HepG2 (cell line): ENCODE data around the gene TLNRD1. TPM values are rescaled to one million over a fixed set of nuclear protein-coding genes. Genes with fewer than 3 reads are reported as not detected.

Source experiments
- ATAC-seq: fragments of 200-7000 bp; cut with Tn5 transposase; 3 replicates; pipeline ENCODE4 v1.9.1; 2020; ENCODE audit warnings: mild to moderate bottlenecking, moderate library complexity
- BruUV-seq: library from RNA; stranded (reverse); fragments of 400-500 nt; replicated peaks from 2 replicates; lab custom pipeline; 2021; lab: Mats Ljungman, UMichigan
- CTCF ChIA-PET: fragments of 300-600 bp; formaldehyde crosslinking; extraction: SDS; loops from one replicate; lab custom pipeline; 2021; ENCODE audit warnings: low total read pairs, inconsistent platforms, low intra/inter-chr PET ratio; lab: Yijun Ruan, JAX
- POLR2A ChIA-PET: fragments of 350-600 bp; sonication (Branson Sonifier 250); formaldehyde crosslinking; loops from one replicate; lab custom pipeline; 2020; ENCODE audit warnings: antibody characterized with exemption, inconsistent platforms; lab: Yijun Ruan, JAX
- DNase-seq: peaks from one replicate; pipeline ENCODE4 v3.0.0-alpha.2; 2015; ENCODE audit warnings: low spot score
- FAIRE-seq: peaks from 3 replicates; lab custom pipeline; 2011; peaks lifted over from hg19 to GRCh38; lab: Jason Lieb, UNC
- H2AFZ ChIP-seq: one replicate; pipeline ENCODE4 v1.6.1; 2011; ENCODE audit warnings: low read length, inconsistent platforms
- H3K27ac ChIP-seq: fragments of 300-600 bp; 3 replicates; pipeline ENCODE4 v1.8.0; 2011; ENCODE audit warnings: mixed run types, mild to moderate bottlenecking, mixed read lengths, low read length, inconsistent platforms; ENCODE audit not compliant: insufficient read depth; ENCODE audit errors: extremely low read length
- H3K27me3 ChIP-seq, 2 experiments: fragments of 200-600 bp in 1 of 2; 2 replicates in 1 of 2; 3 replicates in 1 of 2; pipeline versions ENCODE4 v1.6.0 to v1.8.0; 2011; ENCODE audit warnings: low read length in 2 of 2, mild to moderate bottlenecking in 2 of 2, moderate library complexity in 2 of 2, inconsistent platforms in 1 of 2; ENCODE audit not compliant: insufficient read depth in 2 of 2, control insufficient read depth in 1 of 2
- H3K36me3 ChIP-seq, 2 experiments: fragments of 200-600 bp in 1 of 2; replicated peaks in 1 of 2; 2 replicates in 1 of 2; 3 replicates in 1 of 2; pipeline versions ENCODE4 v1.5.1 to v1.8.0; 2011; ENCODE audit warnings: low read length in 2 of 2, inconsistent platforms in 1 of 2; ENCODE audit not compliant: insufficient read depth in 2 of 2, control insufficient read depth in 1 of 2
- H3K4me1 ChIP-seq: 2 replicates; pipeline ENCODE4 v1.5.1; 2012; ENCODE audit warnings: low read length, inconsistent platforms; ENCODE audit not compliant: insufficient read depth
- H3K4me2 ChIP-seq: 2 replicates; pipeline ENCODE4 v1.6.0; 2011; ENCODE audit warnings: low read depth, low read length, inconsistent platforms
- H3K4me3 ChIP-seq, 3 experiments: fragments of 200-600 bp in 1 of 3; sonication (generic), shearing (Covaris generic) in 1 of 3; replicated peaks in 1 of 3; 2 replicates each; pipeline ENCODE4 v1.5.1; 2011 to 2016; ENCODE audit warnings: low read length in 3 of 3, inconsistent platforms in 2 of 3, low read depth in 2 of 3, mild to moderate bottlenecking in 2 of 3, control low read depth in 1 of 3, mixed read lengths in 1 of 3; ENCODE audit not compliant: insufficient read depth in 1 of 3
- H3K79me2 ChIP-seq: one replicate; pipeline ENCODE4 v1.6.1; 2011; ENCODE audit warnings: low read length, inconsistent platforms; ENCODE audit not compliant: insufficient read depth
- H3K9ac ChIP-seq: 2 replicates; pipeline ENCODE4 v1.6.0; 2011; ENCODE audit warnings: mild to moderate bottlenecking, low read depth, low read length, inconsistent platforms; ENCODE audit not compliant: insufficient read depth
- H3K9me3 ChIP-seq: 2 replicates; pipeline ENCODE4 v1.5.1; 2012; ENCODE audit warnings: mild to moderate bottlenecking, low read length
- H4K20me1 ChIP-seq: 2 replicates; pipeline ENCODE4 v1.6.0; 2011; ENCODE audit warnings: inconsistent platforms, mild to moderate bottlenecking, low read length, moderate library complexity; ENCODE audit not compliant: insufficient read depth
- ARID4A ChIP-seq: sonication (generic); formaldehyde crosslinking; IDR thresholded peaks from 2 replicates; pipeline ENCODE4 v1.5.0; 2020; ENCODE audit warnings: mild to moderate bottlenecking, missing genetic modification reagents, borderline replicate concordance
- CENPT ChIP-seq: sonication (generic); formaldehyde crosslinking; IDR thresholded peaks from 2 replicates; pipeline ENCODE4 v1.8.0; 2022; ENCODE audit warnings: low read depth, mild to moderate bottlenecking, moderate library complexity, missing genetic modification reagents
- HDAC2 ChIP-seq: sonication (generic); formaldehyde crosslinking; IDR thresholded peaks from 2 replicates; pipeline ENCODE4 v1.4.0; 2020; ENCODE audit warnings: missing genetic modification reagents
- IRF9 ChIP-seq: sonication (generic); formaldehyde crosslinking; IDR thresholded peaks from 2 replicates; pipeline ENCODE4 v1.8.0; 2022; ENCODE audit warnings: missing genetic modification reagents, mild to moderate bottlenecking, borderline replicate concordance
- PLRG1 ChIP-seq: fragments of 450-650 bp; conservative IDR thresholded peaks from 2 replicates; pipeline ENCODE4 v1.6.1; 2016
- SRY ChIP-seq: sonication (generic); formaldehyde crosslinking; IDR thresholded peaks from 2 replicates; pipeline ENCODE4 v1.8.0; 2022; ENCODE audit warnings: mild to moderate bottlenecking, missing genetic modification reagents
- ZNF646 ChIP-seq: sonication (generic); formaldehyde crosslinking; IDR thresholded peaks from 2 replicates; pipeline ENCODE4 v1.9.0; 2021; ENCODE audit warnings: mild to moderate bottlenecking, missing genetic modification reagents
- ZNF784 ChIP-seq: sonication (generic); formaldehyde crosslinking; IDR thresholded peaks from 2 replicates; pipeline ENCODE4 v1.5.1; 2020; ENCODE audit warnings: missing genetic modification reagents, mild to moderate bottlenecking, borderline replicate concordance
- WGBS: methylation state at CpG from one replicate; pipeline ENCODE4 v1.1.6; 2017; ENCODE audit warnings: low lambda C conversion rate; 5-methylcytosine and 5-hydroxymethylcytosine counted together
- in situ Hi-C: cut with HindIII; loops from 2 replicates; pipeline ENCODE4 v1.10.0; 2017; ENCODE audit warnings: low pct_unique_long_range_greater_than_20kb; ENCODE audit not compliant: extremely low pct_ligation_motif_present
- intact Hi-C: fragments of 100-400 bp; cut with micrococcal nuclease; formaldehyde crosslinking; loops from one replicate; pipeline ENCODE4 v1.10.0; 2022; ENCODE audit not compliant: unreplicated experiment
- polyA plus RNA-seq, 8 experiments: library from polyadenylated mRNA; depleted of rRNA in 3 of 8; stranded (reverse) in 7 of 8; unstranded in 1 of 8; fragments of >200 nt; fragmentation: Illumina TruSeq in 4 of 8; extraction: Trizol in 4 of 8; gene quantifications; 2 replicates each; pipeline versions ENCODE4 v1.2.1 to v1.2.3, GENCODE V29; 2011 to 2016; ENCODE audit warnings: low read depth in 4 of 8, missing spikeins in 1 of 8, mixed read lengths in 1 of 8; ENCODE audit not compliant: insufficient read depth in 1 of 8
- total RNA-seq, 5 experiments: library from RNA; depleted of rRNA; stranded (reverse); fragments of >200 nt; fragmentation: Illumina TruSeq; extraction: Trizol; gene quantifications; 2 replicates each; pipeline ENCODE4 v1.2.3, GENCODE V29; 2016; ENCODE audit warnings: low read depth in 1 of 5

Gene TLNRD1
- total and polyA plus RNA-seq, 2 of the 13 experiments (the other 11 are each of a cell fraction or from before 2014, with no cell fraction given), result 3.4 to 5.3 TPM

GRCh38 chr15:81026836-81027599 lies 26.3 kb downstream of the TLNRD1 start:
- Histone ChIP-seq H3K9ac (no peak overlapping the region), H2AFZ (no peak overlapping the region), H3K4me3 (no peak overlapping the region), H4K20me1 (no peaks in the 10 kb centered on the region), H3K27ac (no peak overlapping the region), H3K4me2 (no peak overlapping the region), H3K36me3 (no peaks in the 10 kb centered on the region), H3K4me1 (0 out of 2 replicates have a peak, but pooled peaks cover 10% of the 10 kb centered on the region), H3K79me2 (no peaks in the 10 kb centered on the region), H3K27me3 (peaks cover 0 to 5% of the 10 kb centered on the region in 2 experiments; a peak in 2 of 5 replicates), H3K9me3 (no peaks in the 10 kb centered on the region)
- POLR2A ChIA-PET, result no interaction called here
- CTCF ChIA-PET, result no interaction called here
- FAIRE-seq, result no peak
- DNase-seq, result no peak
- intact Hi-C loops (no loop called here), in situ Hi-C loops (no loop called here)
- BruUV-seq, result no TSS peak
- TF ChIP-seq CENPT (CRISPR knock-in tag) (no peak), SRY (no peak), IRF9 (CRISPR knock-in tag) (no peak), HDAC2 (CRISPR knock-in tag) (no peak), ZNF646 (CRISPR knock-in tag) (no peak), PLRG1 (no peak), ZNF784 (CRISPR knock-in tag) (no peak), ARID4A (CRISPR knock-in tag) (no peak)
- ATAC-seq, result no peak
- WGBS, result 0% methylated on average over 1 of the region's 2 CpGs
